COLO829 (cell line): Measurements from ENCODE around the gene DLG2.

Experiments used
- DNase-seq: peaks from one replicate; pipeline ENCODE4 v3.0.0; 2012; ENCODE audit warnings: low spot score

DLG2 gene

DNA sequence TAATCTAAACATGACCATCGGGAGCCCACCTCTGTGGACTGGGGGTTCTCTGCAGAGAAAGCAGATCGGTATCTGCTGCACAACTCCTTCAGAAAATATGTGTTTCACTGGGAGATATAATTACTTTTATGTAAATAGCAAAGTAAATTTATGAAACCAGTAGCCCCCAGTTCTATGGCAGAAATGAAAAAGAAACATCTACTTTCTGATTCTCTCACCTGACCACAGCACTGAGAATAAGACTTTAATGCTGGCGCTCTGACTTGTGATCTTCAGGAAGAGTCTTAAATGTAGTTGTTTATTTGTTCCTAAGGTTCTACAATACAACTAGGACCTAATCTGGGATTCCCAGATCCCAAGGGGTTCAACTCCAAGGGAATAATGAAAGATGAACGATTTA lies 518.0 kb downstream of the DLG2 start:
- DNase-seq, result no peak

DNA sequence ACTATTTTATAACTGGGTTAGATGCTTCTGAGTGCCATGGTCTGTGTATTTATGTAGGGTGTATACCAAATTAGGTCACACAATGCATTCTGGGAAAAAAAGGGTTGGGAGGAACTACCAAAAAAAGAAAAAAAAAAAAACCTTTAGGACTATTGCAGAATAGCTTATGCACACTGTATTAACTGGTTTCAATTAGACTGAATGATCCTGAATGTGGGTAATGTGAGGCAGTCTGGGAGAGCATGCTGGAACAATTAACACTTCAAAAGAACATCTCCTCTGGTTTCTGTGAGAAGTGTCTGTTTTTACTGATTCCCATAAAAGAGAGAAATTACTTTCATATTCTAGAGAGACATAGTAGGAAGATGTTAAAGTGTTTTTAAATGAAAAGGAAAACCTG lies 521.3 kb downstream of the DLG2 start:
- DNase-seq, result no peak

DNA sequence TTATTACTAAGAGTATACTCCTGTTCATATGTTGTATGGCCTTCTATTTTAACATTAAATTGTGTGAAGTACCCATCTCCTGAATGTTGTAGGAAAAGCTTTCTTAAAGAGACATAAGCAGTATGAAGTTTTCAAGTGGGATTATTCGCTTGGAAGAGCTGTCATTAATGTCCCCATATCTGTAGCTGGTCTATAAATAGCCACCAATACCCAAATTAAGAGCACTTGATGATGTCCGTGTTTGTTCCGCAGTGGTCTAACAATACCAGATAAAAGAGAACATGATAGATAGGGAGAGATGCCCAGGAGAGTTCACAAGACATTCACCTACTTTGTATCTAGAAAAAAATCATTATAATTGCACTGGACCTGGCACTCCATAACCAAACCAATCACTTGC lies 527.6 kb downstream of the DLG2 start:
- no peak for DNase-seq

DNA sequence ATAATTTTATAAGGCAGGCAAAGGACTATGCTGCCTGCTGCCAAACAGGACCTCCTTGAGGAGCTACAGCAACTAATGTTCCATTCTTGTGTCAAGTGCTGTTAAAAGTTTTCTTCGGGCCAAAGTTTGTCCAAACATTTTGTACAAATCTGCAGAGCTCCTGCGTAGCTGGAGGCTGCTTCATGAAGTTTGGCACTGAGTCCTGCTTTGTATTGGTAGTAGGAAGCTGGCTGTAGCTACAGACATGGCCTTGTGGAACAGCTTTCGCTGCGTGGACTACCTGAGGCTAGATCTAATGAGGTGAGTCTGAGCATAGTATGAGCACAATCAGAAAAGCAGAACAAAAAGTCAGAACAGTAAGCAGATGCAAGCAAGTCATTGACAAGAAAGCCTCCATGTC lies 528.1 kb downstream of the DLG2 start:
- no peak for DNase-seq

DNA sequence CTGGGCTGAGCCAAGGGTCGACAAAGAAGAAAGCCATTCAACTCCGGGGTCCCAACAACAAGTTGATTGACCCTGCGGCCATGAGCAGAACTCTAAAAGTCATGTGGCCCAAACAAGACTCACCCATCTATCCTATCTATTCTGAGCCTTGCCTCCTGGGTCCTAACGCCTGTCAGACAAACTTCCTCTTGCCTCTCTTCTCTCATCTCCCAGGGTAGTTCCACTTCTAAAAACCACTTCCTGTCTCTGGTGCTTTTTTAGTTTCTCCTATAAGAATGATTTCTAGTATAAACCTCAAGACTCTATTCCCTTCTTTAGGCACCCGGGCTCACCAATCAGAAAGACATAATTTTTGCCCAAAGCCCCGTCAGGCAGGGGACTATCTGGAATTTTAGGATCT lies 530.2 kb downstream of the DLG2 start:
- DNase-seq, result no peak

DNA sequence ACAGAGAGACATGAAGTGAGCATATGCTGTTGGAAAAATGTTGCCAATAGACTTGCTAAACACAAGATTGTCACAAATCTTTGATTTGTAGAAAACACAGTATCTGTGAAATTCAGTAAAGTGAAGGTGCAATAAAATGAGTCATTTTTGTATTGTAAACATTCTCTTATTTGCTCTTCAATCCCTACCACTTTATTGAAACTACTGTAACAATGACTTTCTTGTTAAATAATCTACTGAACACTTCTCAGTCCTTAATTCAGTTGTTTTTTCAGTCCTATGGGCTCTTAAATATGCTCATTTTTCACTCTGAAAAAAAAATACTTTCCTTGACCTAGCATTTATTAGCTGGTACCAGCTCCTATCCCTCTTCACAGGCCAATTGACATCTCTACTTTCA lies 531.9 kb downstream of the DLG2 start:
- no peak for DNase-seq

DNA sequence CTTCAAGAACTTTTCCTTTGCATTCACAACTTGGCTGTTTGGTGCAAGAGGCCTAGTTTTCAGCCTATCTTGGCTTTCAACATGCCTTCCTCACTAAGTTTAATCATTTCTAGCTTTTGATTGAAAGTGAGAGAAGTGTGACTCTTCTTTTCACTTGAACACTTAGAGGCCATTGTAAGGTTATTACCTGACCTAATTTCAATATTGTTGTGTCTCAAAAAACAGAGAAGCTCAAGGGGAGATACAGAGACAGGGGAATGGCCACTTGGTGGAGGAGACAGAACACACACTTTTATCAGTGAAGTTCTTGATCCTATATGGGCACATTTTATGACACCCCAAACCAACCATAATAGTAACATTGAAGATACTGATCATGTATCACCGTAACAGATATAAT lies 532.3 kb downstream of the DLG2 start:
- DNase-seq, result no peak

DNA sequence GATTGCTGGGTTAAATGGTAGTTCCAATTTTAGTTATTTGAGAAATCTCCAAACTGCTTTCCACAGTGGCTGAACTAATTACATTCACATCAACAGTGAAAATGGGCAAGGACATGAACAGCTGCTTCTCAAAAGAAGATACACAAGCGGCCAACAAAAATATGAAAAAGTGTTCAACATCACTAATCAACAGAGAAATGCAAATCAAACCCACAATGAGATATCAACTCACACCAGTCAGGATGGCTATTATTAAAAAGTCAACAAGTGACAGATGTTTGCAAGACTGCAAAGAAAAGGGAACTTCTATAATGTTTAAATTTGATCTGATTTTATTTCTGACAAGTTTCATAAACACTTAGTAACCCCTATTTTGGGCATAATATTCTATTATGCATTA lies 537.5 kb downstream of the DLG2 start:
- DNase-seq, result no peak

DNA sequence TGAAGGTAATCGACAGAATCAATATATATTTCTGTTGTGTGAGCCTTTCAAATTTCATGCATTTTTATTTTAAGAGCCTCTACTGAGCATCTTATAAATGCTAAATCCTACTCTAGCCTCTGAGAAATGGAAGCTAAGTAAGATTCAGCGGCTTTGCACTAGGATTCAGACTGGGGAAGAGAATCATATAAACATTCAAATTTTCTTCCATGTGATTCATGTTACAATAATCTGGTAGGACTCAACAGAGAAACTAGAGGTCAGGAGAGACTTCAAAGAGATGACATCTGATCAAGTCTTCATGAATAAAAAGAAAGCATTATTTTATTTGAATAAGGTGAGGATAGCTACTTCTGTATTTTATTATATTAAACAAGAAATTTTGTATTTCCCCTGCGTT lies 538.9 kb downstream of the DLG2 start:
- DNase-seq, result no peak

DNA sequence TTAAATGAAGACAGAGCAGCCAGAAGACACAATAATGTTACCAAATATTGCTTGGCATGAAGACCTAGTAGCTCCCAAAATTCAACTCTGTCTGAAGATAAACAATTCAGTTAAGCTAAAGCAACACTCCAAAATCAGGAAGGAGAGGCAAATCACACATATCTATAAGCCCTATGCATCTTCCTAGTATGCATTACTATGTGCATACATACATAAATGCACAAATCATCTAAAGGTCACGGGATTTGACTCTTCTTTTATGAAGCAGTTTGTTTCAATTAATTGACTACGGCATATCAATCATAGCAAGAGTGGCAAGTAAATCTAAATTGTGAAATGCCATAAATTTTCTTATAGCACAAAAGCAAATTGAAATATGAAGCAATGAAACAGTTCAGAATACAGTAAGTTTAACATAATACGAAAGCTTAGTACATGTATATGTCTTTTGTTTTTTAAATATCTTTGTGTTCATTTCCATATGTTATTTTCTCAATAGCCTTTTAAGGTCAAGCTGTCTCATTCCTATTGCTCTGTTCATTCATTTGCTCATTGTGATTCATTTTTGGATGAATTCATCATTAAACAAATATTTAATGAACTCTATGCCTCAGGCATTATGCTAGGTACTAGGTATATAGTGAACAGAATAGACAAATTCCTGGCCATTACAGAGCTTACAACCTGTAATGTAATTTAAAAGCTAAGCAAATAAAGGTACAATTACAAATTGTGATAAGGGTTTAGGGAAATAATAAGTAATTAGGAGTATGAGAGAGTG lies 540.5 kb downstream of the DLG2 start:
- no peak for DNase-seq

DNA sequence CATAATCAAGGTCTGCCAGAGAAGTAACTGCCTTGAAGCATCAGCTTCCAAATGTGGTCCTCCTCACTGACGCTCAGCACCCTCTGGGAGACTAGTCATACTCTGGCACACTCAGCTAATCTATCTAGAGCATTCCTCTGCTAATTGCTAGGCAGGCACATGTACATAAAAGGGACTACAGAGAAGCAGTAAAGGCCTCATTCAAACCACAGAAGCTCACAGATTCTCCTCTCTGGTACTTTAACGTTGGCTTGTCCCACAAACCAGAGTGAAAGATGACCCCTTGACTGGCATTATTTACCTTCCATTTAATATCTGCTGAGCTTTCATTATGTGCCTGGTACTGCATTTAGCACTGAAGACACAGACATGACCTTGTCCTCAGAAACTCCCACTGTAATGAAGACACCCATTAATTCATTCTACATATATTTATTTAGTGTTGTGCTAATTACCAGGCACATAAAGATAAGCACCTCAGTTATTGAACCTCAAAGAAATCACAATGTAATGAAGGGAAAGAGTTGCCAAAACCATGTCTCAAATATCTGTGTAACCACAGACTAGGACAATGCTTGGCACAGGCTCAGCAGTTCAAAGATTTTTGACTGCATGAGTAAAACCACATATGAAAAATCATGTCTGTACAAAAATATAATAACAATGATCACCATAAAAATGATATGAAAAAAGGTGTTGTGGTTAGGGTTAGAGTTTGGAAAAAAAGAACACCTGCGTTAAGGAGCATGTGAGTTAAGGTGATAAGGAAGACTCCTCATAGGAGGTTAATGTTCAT lies 550.4 kb downstream of the DLG2 start:
- DNase-seq, result no peak

DNA sequence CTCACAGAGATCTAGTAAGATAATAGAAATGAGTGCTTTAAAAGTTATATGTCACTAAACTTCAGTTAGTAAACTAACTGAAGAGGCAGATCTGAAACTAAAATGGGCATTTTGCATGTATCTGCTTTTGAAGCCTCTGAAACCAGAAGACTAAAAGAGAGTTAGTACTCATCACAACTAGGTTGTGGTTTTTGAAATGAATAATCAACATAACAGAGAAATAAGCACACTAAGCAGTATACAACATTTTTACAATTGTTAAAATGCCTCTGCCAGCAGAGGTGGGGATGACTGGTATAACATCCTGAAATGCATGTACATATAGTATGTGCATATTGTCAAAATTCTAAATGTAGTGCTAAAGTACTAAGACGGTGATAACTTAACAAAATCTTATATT lies 564.5 kb downstream of the DLG2 start:
- DNase-seq, result no peak

DNA sequence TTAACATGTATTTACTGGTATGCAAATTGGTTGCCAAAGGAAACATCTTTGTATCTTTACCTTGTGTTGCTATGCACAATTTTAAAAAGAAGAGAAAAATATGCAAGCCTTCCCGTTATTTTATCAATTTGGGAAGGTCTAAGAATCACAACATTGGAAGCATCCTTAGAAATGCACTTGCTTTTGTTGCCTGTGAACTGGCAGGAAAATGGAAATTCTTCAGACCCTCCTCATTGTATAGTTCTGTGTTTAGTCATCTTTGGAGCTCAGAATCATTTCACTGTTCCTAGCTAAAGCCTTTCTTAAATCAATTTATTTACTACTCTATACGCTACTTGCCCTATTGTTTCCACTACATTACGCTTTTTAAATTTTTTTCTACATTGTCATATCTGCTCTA lies 574.5 kb downstream of the DLG2 start:
- no peak for DNase-seq

DNA sequence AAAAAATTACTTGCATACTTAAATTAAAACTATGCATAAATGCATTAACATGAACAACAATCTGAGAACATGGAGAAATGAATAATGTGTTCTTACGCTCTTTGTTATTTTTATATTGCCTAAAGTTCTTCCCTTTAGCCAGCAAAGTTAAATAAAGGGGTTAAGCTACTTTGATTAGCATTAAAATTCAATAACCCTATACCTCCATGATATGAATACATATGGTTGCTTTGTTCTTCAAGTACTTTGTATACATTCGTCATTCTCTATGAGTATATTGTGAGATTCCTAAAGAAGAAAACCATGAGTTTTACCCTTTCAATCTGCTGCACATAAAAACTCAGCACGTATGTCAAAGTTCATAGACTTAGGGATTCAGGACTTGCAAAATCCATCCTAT lies 578.3 kb downstream of the DLG2 start:
- DNase-seq, result no peak

DNA sequence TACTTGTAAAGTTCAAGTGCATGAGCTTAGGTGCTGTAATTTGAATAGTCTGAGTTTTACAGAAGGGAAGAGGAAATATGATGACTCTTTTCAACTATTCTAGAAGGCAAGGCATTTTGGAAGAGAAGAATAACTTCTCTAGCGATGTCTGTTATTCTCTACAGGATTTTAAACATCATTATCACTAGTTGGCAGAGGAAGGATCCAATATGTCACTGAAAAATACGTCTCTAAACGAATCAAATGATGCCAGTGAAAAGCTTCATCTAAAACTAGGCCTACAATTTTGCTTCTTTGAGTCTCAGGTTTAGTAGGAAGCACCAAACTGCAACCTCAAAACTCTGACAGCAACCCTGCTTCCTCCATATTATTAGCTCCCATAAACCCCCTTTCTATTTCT lies 581.4 kb downstream of the DLG2 start:
- DNase-seq, result no peak

DNA sequence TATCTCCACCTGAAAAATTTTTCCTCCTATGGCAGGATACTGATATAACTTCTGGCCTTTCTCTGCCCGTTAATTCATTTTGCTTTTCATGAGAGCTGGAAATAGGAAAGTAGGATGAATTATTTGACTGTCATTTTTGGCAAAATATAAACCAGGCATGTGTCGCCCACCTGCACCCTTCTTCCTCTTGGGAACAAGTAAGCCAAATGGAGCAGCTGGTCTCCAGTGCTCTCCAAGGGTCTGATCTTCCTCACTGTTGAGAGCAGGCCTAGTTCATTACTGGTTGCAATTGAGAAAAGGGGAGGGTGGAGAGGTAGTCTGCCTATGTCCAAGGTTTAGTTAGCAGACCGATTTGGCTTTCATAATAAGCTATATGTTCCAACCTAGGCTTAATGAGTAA lies 582.2 kb downstream of the DLG2 start:
- no peak for DNase-seq

DNA sequence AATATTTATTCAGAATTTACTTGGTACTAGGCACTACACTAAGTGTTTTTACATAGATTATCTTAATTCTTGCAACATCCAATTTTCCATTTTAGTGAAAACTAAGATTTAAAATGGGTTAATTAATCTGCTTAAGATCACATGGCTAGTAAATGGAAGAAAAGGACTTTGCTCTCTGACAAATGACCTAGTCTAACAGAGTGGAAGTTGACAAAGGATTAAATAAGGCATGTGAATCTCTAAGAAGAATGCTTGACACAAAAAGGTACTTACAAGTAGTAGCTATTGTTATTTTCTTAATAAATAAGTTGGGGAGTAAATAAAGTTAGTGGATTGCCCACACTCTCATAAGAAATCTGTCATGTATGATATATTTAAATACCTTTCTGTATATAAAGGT lies 584.8 kb downstream of the DLG2 start:
- no peak for DNase-seq

DNA sequence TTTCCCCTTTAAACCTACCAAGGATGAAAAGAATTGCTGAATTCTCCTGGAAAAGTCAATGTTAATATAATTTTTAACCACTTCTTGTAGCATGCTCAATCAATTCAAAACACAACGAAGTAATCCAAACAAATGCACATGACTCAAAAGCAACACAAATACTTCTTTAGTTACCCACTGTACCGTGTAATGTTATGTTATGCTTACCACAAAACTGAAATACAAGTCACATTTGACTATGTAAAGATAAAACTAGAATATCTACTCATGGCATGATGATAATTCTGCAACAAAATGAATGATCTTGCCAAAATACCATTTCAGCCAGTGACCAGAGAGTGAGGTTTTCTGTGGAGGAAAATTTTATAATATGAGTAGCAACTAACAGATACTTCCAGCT lies 587.0 kb downstream of the DLG2 start:
- DNase-seq, result no peak

DNA sequence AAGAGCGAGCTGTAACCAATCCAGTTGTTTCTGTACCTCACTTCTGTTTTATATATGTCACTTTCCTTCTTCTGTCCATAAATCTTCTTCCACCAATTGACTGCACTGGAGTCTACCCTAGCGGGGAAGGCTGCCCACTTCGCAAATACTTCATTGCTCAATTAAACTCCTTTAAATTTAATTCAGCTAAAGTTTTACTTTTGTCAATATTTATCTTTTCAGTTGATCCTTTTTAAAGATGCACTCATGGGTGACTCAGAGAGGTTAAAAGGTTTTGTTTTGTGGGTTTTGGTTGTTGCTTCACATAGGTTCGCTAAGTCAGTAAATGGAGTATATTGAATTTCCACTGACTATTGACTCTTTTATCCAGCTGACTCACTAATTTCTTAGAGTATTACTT lies 597.2 kb downstream of the DLG2 start:
- DNase-seq, result no peak

DNA sequence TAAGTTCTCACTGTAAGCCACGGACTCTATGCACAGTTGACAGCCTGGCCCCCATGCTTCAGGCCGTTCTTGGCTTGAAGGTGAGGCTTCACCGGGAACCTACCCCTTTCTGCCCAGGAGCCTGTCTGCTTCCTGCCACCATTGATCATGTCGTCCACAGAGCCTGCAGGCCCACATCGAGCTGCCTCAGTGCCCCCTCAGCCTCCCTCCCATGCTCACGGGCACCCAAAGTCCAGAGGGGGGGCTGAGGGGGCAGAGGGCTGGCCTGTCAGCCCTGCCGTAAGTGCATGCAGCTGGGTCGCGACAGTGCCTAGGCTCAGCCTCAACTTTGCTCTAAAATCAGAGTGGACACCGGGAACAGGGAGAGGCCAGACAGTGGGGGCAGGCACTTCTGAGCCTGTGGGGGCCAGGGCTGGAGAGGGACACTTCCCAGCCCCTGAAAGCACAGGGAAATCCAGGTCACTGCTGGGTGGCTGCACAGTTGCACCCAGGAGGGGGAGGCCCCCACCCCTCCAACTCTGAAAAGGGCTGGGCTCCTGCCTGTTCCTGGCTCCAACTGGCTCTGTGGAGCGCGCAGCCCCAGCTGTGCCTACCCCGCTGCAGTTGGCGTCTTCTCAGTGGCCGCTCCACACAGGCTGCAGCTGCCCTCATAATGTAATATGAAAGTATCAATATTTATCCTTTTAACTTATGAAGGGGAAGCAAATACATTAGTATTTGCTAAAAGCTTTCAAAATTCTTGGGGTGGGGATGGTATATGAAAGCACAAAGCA lies 598.6 kb downstream of the DLG2 start:
- DNase-seq, result no peak

DNA sequence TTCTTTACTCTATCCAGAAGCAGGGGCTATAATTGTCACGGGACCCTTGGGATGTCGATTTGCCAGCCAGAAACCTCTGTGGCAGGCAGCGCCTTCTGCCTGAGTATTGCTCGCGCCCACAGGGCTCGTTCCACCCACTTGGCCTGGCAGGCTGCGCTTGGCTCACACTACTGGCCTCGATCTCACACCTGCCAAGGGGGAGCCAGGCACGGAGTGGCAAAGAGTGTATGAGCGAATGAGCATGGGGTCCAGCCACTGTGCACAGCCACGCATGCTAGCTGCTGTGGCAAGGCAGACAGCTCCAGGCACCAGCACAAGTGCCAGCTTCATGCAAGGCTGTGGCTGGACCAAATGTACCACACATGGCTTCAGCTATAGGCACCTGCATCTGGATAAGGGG lies 599.8 kb downstream of the DLG2 start:
- DNase-seq, result no peak

DNA sequence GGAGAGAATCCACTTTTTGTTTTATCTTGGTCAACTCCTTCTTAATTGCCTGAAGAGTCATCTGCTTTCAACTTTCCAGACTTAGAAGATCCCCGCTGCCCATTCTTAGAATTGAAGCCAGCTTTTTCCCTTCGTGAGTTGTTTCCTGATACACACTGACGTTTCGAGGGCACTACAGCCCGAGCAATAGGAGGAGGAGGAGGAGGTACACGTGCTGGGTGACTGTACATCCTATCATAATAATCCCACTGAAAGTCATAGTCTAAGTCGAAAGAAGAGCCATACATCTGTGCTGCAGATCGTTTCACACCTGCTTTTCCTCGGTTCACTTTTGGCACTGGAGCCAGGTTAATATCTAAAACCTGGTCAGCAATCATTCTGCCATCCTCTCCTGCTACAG lies 606.1 kb downstream of the DLG2 start:
- no peak for DNase-seq

DNA sequence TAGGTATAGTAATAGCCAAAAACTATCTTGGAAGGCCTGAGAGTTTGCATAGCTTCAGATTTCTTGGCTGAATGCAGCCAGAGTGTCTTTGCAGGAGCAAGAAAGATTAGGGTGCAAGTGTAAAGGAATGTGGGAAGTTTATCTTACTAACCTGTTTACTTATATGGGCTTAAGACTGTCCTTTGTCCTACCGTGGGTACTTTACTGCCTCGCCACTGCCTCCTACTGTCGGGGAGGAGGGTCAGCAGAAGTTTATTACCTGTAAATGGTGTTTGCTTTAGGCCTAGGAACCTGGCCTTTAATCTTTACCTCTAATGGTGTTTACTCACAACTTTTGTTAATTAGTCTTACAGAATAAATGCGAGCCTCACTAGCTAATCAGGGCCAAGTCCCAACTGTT lies 633.8 kb downstream of the DLG2 start:
- DNase-seq, result no peak
